Endothelial cell of umbilical vein (primary cell): ENCODE measurements around the gene FBXO38. TPM values are rescaled to one million over a fixed set of nuclear protein-coding genes. Genes with fewer than 3 reads are reported as not detected.

Source experiments
- BruUV-seq: library from RNA; stranded (reverse); fragments of 400-500 nt; replicated peaks from 2 replicates; lab custom pipeline; 2021; lab: Mats Ljungman, UMichigan
- CTCF ChIA-PET: fragments of 300-600, 350-600 bp; sonication (Branson Sonifier 250); formaldehyde crosslinking; loops from one replicate; lab custom pipeline; 2021; ENCODE audit warnings: antibody characterized with exemption, inconsistent platforms; lab: Charles Lee
- POLR2A ChIA-PET: fragments of 300-600, 350-600 bp; sonication (Branson Sonifier 250); formaldehyde crosslinking; loops from one replicate; lab custom pipeline; 2021; ENCODE audit warnings: antibody characterized with exemption, inconsistent platforms; lab: Charles Lee
- DNase-seq: peaks from one replicate; pipeline ENCODE4 v3.0.0-alpha.2; 2011; ENCODE audit warnings: low read depth, low spot score
- FAIRE-seq: peaks from 2 replicates; lab custom pipeline; 2011; peaks lifted over from hg19 to GRCh38; lab: Jason Lieb, UNC
- H2AFZ ChIP-seq: 2 replicates; pipeline ENCODE4 v1.6.0; 2012; ENCODE audit warnings: low read depth, low read length, control low read depth, inconsistent platforms
- H3K27ac ChIP-seq: 2 replicates; pipeline ENCODE4 v1.5.1; 2011; ENCODE audit warnings: low read depth, mild to moderate bottlenecking, control low read depth, low read length, moderate library complexity; ENCODE audit not compliant: insufficient read depth
- H3K27me3 ChIP-seq, 2 experiments: 2 replicates each; pipeline versions ENCODE4 v1.6.0 to v1.6.1; 2011; ENCODE audit warnings: low read length in 2 of 2, mixed read lengths in 1 of 2; ENCODE audit not compliant: control insufficient read depth in 2 of 2, insufficient read depth in 2 of 2
- H3K36me3 ChIP-seq, 2 experiments: 2 replicates in 1 of 2; 3 replicates in 1 of 2; pipeline ENCODE4 v1.5.1; 2011; ENCODE audit warnings: low read length in 2 of 2, mild to moderate bottlenecking in 1 of 2, moderate library complexity in 1 of 2; ENCODE audit not compliant: control insufficient read depth in 2 of 2, insufficient read depth in 2 of 2; ENCODE audit errors: extremely low read depth in 1 of 2
- H3K4me1 ChIP-seq: 3 replicates; pipeline ENCODE4 v1.5.1; 2011; ENCODE audit warnings: mild to moderate bottlenecking, low read length; ENCODE audit not compliant: control insufficient read depth, insufficient read depth; ENCODE audit errors: extremely low read depth
- H3K4me2 ChIP-seq: 2 replicates; pipeline ENCODE4 v1.6.1; 2011; ENCODE audit warnings: low read length, control low read depth, mixed read lengths; ENCODE audit not compliant: insufficient read depth
- H3K4me3 ChIP-seq, 3 experiments: fragments of 200-600 bp in 1 of 3; sonication (generic), shearing (Covaris generic) in 1 of 3; replicated peaks in 1 of 3; 2 replicates each; pipeline ENCODE4 v1.5.1; 2011 to 2016; ENCODE audit warnings: control low read depth in 3 of 3, low read length in 3 of 3, mild to moderate bottlenecking in 2 of 3, inconsistent platforms in 1 of 3, low read depth in 1 of 3, moderate library complexity in 1 of 3; ENCODE audit not compliant: insufficient read depth in 1 of 3
- H3K79me2 ChIP-seq: 2 replicates; pipeline ENCODE4 v1.6.0; 2012; ENCODE audit warnings: low read length, inconsistent platforms; ENCODE audit not compliant: control insufficient read depth, insufficient read depth
- H3K9ac ChIP-seq: replicated peaks from 2 replicates; pipeline ENCODE3; 2011; ENCODE audit warnings: low read length, control low read depth; ENCODE audit not compliant: insufficient read depth; ENCODE audit errors: extremely low read depth
- H3K9me1 ChIP-seq: replicated peaks from 3 replicates; pipeline ENCODE4 v1.6.0; 2011; ENCODE audit warnings: mild to moderate bottlenecking, low read length; ENCODE audit not compliant: control insufficient read depth, insufficient read depth; ENCODE audit errors: extremely low read depth
- H3K9me3 ChIP-seq: replicated peaks from 2 replicates; pipeline ENCODE4 v1.5.1; 2012; ENCODE audit warnings: low read length, inconsistent platforms; ENCODE audit not compliant: control insufficient read depth, insufficient read depth
- H4K20me1 ChIP-seq: replicated peaks from 2 replicates; pipeline ENCODE3; 2011; ENCODE audit warnings: mild to moderate bottlenecking, low read length; ENCODE audit not compliant: control insufficient read depth, insufficient read depth; ENCODE audit errors: extremely low read depth
- EZH2 ChIP-seq: IDR thresholded peaks from 2 replicates; pipeline ENCODE4 v1.6.1; 2012; ENCODE audit warnings: borderline replicate concordance, low read depth, mild to moderate bottlenecking, moderate library complexity, low read length, inconsistent platforms; ENCODE audit not compliant: severe bottlenecking
- FOS ChIP-seq: IDR thresholded peaks from 2 replicates; pipeline ENCODE4 v1.6.1; 2011; ENCODE audit warnings: mild to moderate bottlenecking, low read length, moderate library complexity, borderline replicate concordance; ENCODE audit not compliant: insufficient read depth
- GATA2 ChIP-seq: IDR thresholded peaks from 2 replicates; pipeline ENCODE4 v1.7.0; 2011; ENCODE audit warnings: low read depth, mild to moderate bottlenecking, moderate library complexity, mixed read lengths, low read length; ENCODE audit not compliant: insufficient read length, insufficient read depth
- JUN ChIP-seq: IDR thresholded peaks from 2 replicates; pipeline ENCODE4 v1.6.1; 2011; ENCODE audit warnings: borderline replicate concordance, low read depth; ENCODE audit not compliant: insufficient read length, insufficient read depth
- MYC ChIP-seq: IDR thresholded peaks from one replicate; pipeline ENCODE4 v1.6.1; 2011; ENCODE audit warnings: mild to moderate bottlenecking, low read depth, low read length
- POLR2A ChIP-seq: IDR thresholded peaks from 2 replicates; pipeline ENCODE4 v1.6.1; 2012; ENCODE audit warnings: low read depth, mild to moderate bottlenecking, control low read depth, low read length
- POLR2AphosphoS5 ChIP-seq: IDR thresholded peaks from 2 replicates; pipeline ENCODE4 v1.6.1; 2012; ENCODE audit warnings: low read depth, mild to moderate bottlenecking, control low read depth, low read length, moderate library complexity; ENCODE audit not compliant: insufficient read depth
- dilution Hi-C: fragments of 300-500 bp; cut with MboI; formaldehyde crosslinking; loops from one replicate; pipeline ENCODE4 v1.15.0; 2019; ENCODE audit warnings: low sequenced_read_pairs; ENCODE audit not compliant: extremely low pct_ligation_motif_present
- intact Hi-C: fragments of 100-400 bp; cut with micrococcal nuclease; formaldehyde crosslinking; loops from one replicate; pipeline ENCODE4 v1.10.0; 2022
- polyA plus RNA-seq, 4 experiments: library from polyadenylated mRNA; depleted of rRNA in 3 of 4; stranded (reverse) in 3 of 4; unstranded in 1 of 4; fragments of >200 nt; gene quantifications; 2 replicates each; pipeline versions ENCODE4 v1.2.1 to v1.2.3, GENCODE V29; 2011 to 2012; ENCODE audit warnings: missing spikeins in 1 of 4
- total RNA-seq: library from RNA; stranded (reverse); gene quantifications from 2 replicates; pipeline ENCODE4 v1.2.3, GENCODE V29; 2021
- TF ChIP-seq, protein P1 (sequence below), 2 donors: IDR thresholded peaks; 1 replicate in 1 of 2; 2 replicates in 1 of 2; pipeline ENCODE4 v1.5.1; 2011; ENCODE audit warnings: low read length in 2 of 2, mild to moderate bottlenecking in 2 of 2, moderate library complexity in 2 of 2, control low read depth in 1 of 2, inconsistent platforms in 1 of 2, low read depth in 1 of 2; ENCODE audit not compliant: insufficient read depth in 1 of 2; ENCODE audit errors: extremely low read depth in 1 of 2
- TF ChIP-seq, protein P2 (sequence below): IDR thresholded peaks from 2 replicates; pipeline ENCODE4 v1.6.1; 2011; ENCODE audit not compliant: insufficient read depth, insufficient read length

Gene FBXO38
- total and polyA plus RNA-seq, 2 donors (not counting 3 experiments of a cell fraction or from before 2014, with no cell fraction given), result 18.6 to 65.6 TPM

DNA sequence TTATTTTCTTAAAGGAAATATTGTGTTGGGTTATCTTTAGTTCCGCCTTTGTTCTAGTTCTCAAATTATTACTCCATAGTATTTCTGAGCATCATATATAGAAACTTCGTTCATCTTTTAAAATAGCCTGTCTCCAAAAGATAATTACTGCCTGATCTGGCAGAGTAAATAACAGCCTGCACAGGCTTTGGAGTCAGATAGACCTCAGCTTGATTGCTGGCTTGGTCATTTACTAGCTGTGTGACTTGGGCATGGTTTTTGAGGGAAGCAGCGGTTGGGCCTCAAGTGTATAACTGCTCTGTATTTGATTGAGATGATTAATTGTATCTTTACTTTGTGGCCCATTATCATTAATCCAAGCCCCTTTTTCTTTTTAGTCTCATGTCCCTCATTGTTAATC lies 50.1 kb downstream of the FBXO38 start:
- no peaks in the 10 kb centered on the region for H3K9me3 ChIP-seq
- no peak overlapping the region for H2AFZ ChIP-seq
- no peaks in the 10 kb centered on the region for H3K4me1 ChIP-seq
- FAIRE-seq, result no peak
- H4K20me1 ChIP-seq, result no peaks in the 10 kb centered on the region
- H3K9ac ChIP-seq, result no peak overlapping the region
- H3K4me2 ChIP-seq, result no peak overlapping the region
- H3K9me1 ChIP-seq, result no peaks in the 10 kb centered on the region
- no peak for TF ChIP-seq POLR2A
- no peak for TF ChIP-seq FOS
- no peak for TF ChIP-seq EZH2
- no peak for TF ChIP-seq POLR2AphosphoS5
- TF ChIP-seq JUN, result no peak
- peaks cover 7 to 18% of the 10 kb centered on the region in 2 experiments for H3K36me3 ChIP-seq
- BruUV-seq, result no TSS peak
- ChIA-PET CTCF (interaction anchor here (2.0 kb wide), 1 partner anchor 297 kb away, joined by 6 read pairs; no protein-coding TSS in a partner anchor), POLR2A (no interaction called here)
- no peaks in the 10 kb centered on the region for H3K79me2 ChIP-seq
- intact Hi-C loops (no loop called here), dilution Hi-C loops (no loop called here)
- no peak for DNase-seq
- no peaks in the 10 kb centered on the region for H3K27me3 ChIP-seq
- H3K27ac ChIP-seq, result no peak overlapping the region
- no peak overlapping the region for H3K4me3 ChIP-seq

DNA sequence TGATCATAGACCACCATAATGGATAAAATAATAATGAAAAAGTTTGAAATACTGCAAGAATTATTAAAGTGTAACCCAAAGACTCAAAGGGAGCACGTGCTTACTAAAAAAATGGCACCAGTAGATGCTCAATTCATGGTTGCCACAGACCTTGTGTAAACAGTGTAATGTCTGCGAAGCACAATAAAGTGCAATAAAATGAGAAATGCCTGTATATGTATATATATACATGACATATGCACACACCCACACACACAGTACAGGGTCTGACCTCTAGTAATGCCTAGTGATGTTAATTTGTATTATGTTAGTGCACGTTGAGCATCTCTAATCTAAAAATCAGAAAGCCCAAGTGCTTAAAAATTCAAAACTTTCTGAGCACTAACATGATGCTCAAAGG lies 52.3 kb downstream of the FBXO38 start:
- H4K20me1 ChIP-seq, result no peaks in the 10 kb centered on the region
- TF ChIP-seq POLR2AphosphoS5 (no peak), FOS (no peak), POLR2A (no peak), EZH2 (no peak), GATA2 (no peak), JUN (no peak), MYC (no peak)
- TF ChIP-seq, protein P1, sequence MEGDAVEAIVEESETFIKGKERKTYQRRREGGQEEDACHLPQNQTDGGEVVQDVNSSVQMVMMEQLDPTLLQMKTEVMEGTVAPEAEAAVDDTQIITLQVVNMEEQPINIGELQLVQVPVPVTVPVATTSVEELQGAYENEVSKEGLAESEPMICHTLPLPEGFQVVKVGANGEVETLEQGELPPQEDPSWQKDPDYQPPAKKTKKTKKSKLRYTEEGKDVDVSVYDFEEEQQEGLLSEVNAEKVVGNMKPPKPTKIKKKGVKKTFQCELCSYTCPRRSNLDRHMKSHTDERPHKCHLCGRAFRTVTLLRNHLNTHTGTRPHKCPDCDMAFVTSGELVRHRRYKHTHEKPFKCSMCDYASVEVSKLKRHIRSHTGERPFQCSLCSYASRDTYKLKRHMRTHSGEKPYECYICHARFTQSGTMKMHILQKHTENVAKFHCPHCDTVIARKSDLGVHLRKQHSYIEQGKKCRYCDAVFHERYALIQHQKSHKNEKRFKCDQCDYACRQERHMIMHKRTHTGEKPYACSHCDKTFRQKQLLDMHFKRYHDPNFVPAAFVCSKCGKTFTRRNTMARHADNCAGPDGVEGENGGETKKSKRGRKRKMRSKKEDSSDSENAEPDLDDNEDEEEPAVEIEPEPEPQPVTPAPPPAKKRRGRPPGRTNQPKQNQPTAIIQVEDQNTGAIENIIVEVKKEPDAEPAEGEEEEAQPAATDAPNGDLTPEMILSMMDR (IDR thresholded peaks at IDR 0.05; ENCODE audit: extremely low read depth in 1 of 2, insufficient read depth in 1 of 2, low read depth in 1 of 2, low read length in 2 of 2), result no peak
- TF ChIP-seq, protein P2, sequence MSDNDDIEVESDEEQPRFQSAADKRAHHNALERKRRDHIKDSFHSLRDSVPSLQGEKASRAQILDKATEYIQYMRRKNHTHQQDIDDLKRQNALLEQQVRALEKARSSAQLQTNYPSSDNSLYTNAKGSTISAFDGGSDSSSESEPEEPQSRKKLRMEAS, result no peak
- no peaks in the 10 kb centered on the region for H3K4me1 ChIP-seq
- no peaks in the 10 kb centered on the region for H3K9me3 ChIP-seq
- H3K4me2 ChIP-seq, result no peak overlapping the region
- no peaks in the 10 kb centered on the region for H3K9me1 ChIP-seq
- DNase-seq (no peak), FAIRE-seq (no peak)
- H3K36me3 ChIP-seq, result peaks cover 17 to 20% of the 10 kb centered on the region in 2 experiments
- dilution Hi-C loops (no loop called here), intact Hi-C loops (loop anchor here (2.0 kb wide), 1 partner anchor 19 kb away; no protein-coding TSS in a partner anchor)
- no peak overlapping the region for H2AFZ ChIP-seq
- no peaks in the 10 kb centered on the region for H3K27me3 ChIP-seq
- no TSS peak for BruUV-seq
- ChIA-PET POLR2A (no interaction called here), CTCF (no interaction called here)
- H3K79me2 ChIP-seq, result no peaks in the 10 kb centered on the region
- no peak overlapping the region for H3K27ac ChIP-seq
- no peak overlapping the region for H3K9ac ChIP-seq
- no peak overlapping the region for H3K4me3 ChIP-seq
